Smooth muscle cell (in vitro differentiated cells): ENCODE results near the gene CD300C. TPM values are rescaled to one million over a fixed set of nuclear protein-coding genes. Genes with fewer than 3 reads are reported as not detected.
"Not testable (repeated sequence)": the region's sequence is repeated elsewhere in the genome, so short reads cannot be mapped to it uniquely, and the experiment has no call there.

ENCODE experiments used
- DNase-seq: peaks from one replicate; lab custom pipeline; 2025; ENCODE audit not compliant: unreplicated experiment; lab: John Stamatoyannopoulos, UW
- H2AFZ ChIP-seq: fragments of 200-600 bp; sonication (generic); 2 replicates; pipeline ENCODE4 v1.6.0; 2016; ENCODE audit warnings: antibody characterized with exemption, low read depth, mild to moderate bottlenecking
- H3F3A ChIP-seq: fragments of 200-600 bp; sonication (generic); 2 replicates; pipeline ENCODE4 v1.6.0; 2017; ENCODE audit warnings: antibody characterized with exemption, low read depth
- H3K27ac ChIP-seq: fragments of 200-600 bp; sonication (generic); 2 replicates; pipeline ENCODE4 v1.5.1; 2016; ENCODE audit warnings: low read depth, mild to moderate bottlenecking
- H3K27me3 ChIP-seq: fragments of 200-600 bp; sonication (generic); 2 replicates; pipeline ENCODE4 v1.6.1; 2016; ENCODE audit warnings: low read depth, mild to moderate bottlenecking
- H3K36me3 ChIP-seq: fragments of 200-600 bp; sonication (generic); 2 replicates; pipeline ENCODE4 v1.5.1; 2016; ENCODE audit warnings: low read depth
- H3K4me1 ChIP-seq: fragments of 200-600 bp; sonication (generic); 2 replicates; pipeline ENCODE4 v1.5.1; 2016; ENCODE audit warnings: low read depth
- H3K4me2 ChIP-seq: fragments of 200-600 bp; sonication (generic); 2 replicates; pipeline ENCODE4 v1.6.0; 2016; ENCODE audit warnings: mild to moderate bottlenecking
- H3K4me3 ChIP-seq: fragments of 200-600 bp; sonication (generic); 2 replicates; pipeline ENCODE4 v1.5.1; 2016; ENCODE audit warnings: mild to moderate bottlenecking
- H3K79me2 ChIP-seq: fragments of 200-600 bp; sonication (generic); 2 replicates; pipeline ENCODE4 v1.6.0; 2016; ENCODE audit warnings: low read depth, mild to moderate bottlenecking
- H3K9ac ChIP-seq: fragments of 200-600 bp; sonication (generic); 2 replicates; pipeline ENCODE4 v1.6.0; 2016; ENCODE audit warnings: low read depth
- H3K9me3 ChIP-seq: fragments of 200-600 bp; sonication (generic); replicated peaks from 2 replicates; pipeline ENCODE4 v1.5.1; 2016; ENCODE audit warnings: low read depth
- H4K20me1 ChIP-seq: fragments of 200-600 bp; sonication (generic); 2 replicates; pipeline ENCODE4 v1.6.0; 2016; ENCODE audit warnings: low read depth
- WGBS: methylation state at CpG from one replicate; pipeline ENCODE4 v1.1.7; 2016; ENCODE audit warnings: low lambda C conversion rate; 5-methylcytosine and 5-hydroxymethylcytosine counted together
- polyA plus RNA-seq: library from polyadenylated mRNA; unstranded; fragments of >200 nt; fragmentation: Nextera tagmentation; extraction: Ambion mirVana; gene quantifications from 2 replicates; pipeline ENCODE4 v1.2.1, GENCODE V29; 2016
- total RNA-seq: library from RNA; depleted of rRNA; stranded (reverse); fragments of >200 nt; gene quantifications from 2 replicates; pipeline ENCODE4 v1.2.3, GENCODE V29; 2014
- TF ChIP-seq, protein P1 (sequence below): fragments of 200-600 bp; sonication (generic); IDR thresholded peaks from 2 replicates; pipeline ENCODE4 v1.5.1; 2017; ENCODE audit warnings: borderline replicate concordance, mild to moderate bottlenecking, antibody characterized with exemption; ENCODE audit not compliant: insufficient read depth, poor library complexity, severe bottlenecking

CD300C gene
- total and polyA plus RNA-seq, 2 experiments from 2014 or later: not detected

DNA sequence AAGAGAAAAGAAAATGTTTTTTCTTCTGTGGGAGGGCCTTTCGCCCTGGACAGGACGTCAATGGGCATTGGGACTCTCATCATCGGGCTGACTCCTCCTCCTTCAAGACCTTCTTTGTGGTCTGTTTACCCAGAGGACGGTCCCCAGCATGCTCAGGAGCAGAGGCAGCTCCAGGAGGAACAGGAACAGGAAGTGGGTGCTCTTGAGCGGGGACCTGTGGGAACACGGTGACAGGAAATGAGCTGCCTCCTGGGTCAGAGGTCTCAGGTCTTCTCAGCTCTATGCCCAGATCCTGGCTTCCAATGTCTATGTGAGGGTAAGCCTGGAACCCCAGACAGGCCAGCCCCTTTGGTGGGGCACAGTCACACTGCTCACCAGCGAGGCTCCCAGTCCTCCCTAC is 34.0 kb upstream of the CD300C start:
- TF ChIP-seq, protein P1, sequence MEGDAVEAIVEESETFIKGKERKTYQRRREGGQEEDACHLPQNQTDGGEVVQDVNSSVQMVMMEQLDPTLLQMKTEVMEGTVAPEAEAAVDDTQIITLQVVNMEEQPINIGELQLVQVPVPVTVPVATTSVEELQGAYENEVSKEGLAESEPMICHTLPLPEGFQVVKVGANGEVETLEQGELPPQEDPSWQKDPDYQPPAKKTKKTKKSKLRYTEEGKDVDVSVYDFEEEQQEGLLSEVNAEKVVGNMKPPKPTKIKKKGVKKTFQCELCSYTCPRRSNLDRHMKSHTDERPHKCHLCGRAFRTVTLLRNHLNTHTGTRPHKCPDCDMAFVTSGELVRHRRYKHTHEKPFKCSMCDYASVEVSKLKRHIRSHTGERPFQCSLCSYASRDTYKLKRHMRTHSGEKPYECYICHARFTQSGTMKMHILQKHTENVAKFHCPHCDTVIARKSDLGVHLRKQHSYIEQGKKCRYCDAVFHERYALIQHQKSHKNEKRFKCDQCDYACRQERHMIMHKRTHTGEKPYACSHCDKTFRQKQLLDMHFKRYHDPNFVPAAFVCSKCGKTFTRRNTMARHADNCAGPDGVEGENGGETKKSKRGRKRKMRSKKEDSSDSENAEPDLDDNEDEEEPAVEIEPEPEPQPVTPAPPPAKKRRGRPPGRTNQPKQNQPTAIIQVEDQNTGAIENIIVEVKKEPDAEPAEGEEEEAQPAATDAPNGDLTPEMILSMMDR: no peak
- no peak for DNase-seq
- Histone ChIP-seq H4K20me1 (no peaks in the 10 kb centered on the region), H3K4me3 (no peak overlapping the region), H3K9ac (no peak overlapping the region), H2AFZ (no peak overlapping the region), H3K27me3 (no peaks in the 10 kb centered on the region), H3F3A (no peaks in the 10 kb centered on the region), H3K4me2 (no peak overlapping the region), H3K9me3 (no peaks in the 10 kb centered on the region), H3K27ac (no peak overlapping the region), H3K4me1 (no peaks in the 10 kb centered on the region), H3K36me3 (no peaks in the 10 kb centered on the region), H3K79me2 (no peaks in the 10 kb centered on the region)
- 82% methylated on average over 7 of the region's 7 CpGs for WGBS

GRCh38 chr17:74578979-74579378 is 33.1 kb upstream of the CD300C start:
- TF ChIP-seq, protein P1: no peak
- Histone ChIP-seq H3K36me3 (no peaks in the 10 kb centered on the region), H3K27me3 (no peaks in the 10 kb centered on the region), H3K27ac (no peak overlapping the region), H3K9me3 (no peaks in the 10 kb centered on the region), H3K9ac (no peak overlapping the region), H3K4me2 (no peak overlapping the region), H3K79me2 (no peaks in the 10 kb centered on the region), H3K4me1 (no peaks in the 10 kb centered on the region), H4K20me1 (no peaks in the 10 kb centered on the region), H3F3A (no peaks in the 10 kb centered on the region), H2AFZ (no peak overlapping the region), H3K4me3 (no peak overlapping the region)
- WGBS: 92% methylated on average over 9 of the region's 9 CpGs
- no peak for DNase-seq

DNA sequence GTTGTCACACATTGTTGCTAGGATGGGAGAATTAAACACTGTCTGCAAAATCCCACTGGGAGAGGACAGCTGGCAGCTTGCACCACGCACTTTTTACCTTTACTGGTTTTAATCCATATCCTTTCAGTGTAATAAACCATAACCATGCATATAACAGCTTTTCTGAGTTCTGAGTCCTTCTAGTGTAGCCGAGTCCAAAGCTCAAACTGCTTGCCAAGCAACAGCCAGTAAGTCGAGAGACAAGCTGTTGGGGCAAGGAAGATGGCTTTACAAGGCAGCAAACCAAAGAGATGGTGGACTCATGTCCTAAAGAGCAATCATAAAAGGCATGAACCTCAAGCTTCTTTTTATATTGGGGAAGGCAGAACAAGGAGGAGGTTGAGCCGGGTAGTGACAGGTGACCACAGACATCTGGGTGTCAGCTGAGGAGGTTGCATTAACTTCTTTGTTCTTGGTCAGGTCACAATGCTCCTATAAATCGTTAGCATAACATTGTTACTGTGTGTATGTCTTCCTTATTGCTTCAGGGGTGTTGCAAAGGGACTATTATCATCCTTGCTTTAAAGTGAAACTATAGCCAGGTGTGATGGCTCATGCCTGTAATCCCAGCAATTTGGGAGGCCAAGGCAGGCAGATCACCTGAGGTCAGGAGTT is 28.7 kb upstream of the CD300C start:
- Histone ChIP-seq H3F3A (peaks cover 6% of the 10 kb centered on the region), H3K9me3 (no peaks in the 10 kb centered on the region), H3K9ac (no peak overlapping the region), H3K4me3 (no peak overlapping the region), H3K27ac (no peak overlapping the region), H3K79me2 (no peaks in the 10 kb centered on the region), H3K4me2 (no peak overlapping the region), H2AFZ (no peak overlapping the region), H4K20me1 (no peaks in the 10 kb centered on the region), H3K4me1 (peaks cover 6% of the 10 kb centered on the region), H3K36me3 (no peaks in the 10 kb centered on the region), H3K27me3 (no peaks in the 10 kb centered on the region)
- DNase-seq: no peak
- TF ChIP-seq, protein P1: no peak
- 85% methylated on average over 5 of the region's 5 CpGs for WGBS

DNA sequence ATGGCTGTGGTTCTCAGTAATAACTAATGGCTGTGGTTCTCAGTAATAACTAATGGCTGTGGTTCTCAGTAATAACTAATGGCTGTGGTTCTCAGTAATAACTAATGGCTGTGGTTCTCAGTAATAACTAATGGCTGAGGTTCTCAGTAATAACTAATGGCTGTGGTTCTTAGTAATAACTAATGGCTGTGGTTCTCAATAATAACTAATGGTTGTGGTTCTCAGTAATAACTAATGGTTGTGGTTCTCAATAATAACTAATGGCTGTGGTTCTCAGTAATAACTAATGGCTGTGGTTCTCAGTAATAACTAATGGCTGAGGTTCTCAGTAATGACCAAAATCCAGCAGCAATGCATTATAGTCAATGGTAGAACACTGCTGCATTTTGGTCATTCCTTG is 27.7 kb upstream of the CD300C start:
- peaks cover 10% of the 10 kb centered on the region for H3F3A ChIP-seq
- H3K9me3 ChIP-seq, H3K27me3 ChIP-seq, H3K4me3 ChIP-seq, H3K4me2 ChIP-seq, DNase-seq, H3K27ac ChIP-seq, H2AFZ ChIP-seq, H3K4me1 ChIP-seq, H3K9ac ChIP-seq, H3K36me3 ChIP-seq, H4K20me1 ChIP-seq, H3K79me2 ChIP-seq: not testable (repeated sequence)
